ENCODE measurements around the gene ING3.

GRCh38 chr7:120973849-120974248 is 23.3 kb downstream of the ING3 start:
- no peak for TF ChIP-seq CTCF (IDR thresholded peaks at IDR 0.05)
- no peak for TF ChIP-seq POLR2AphosphoS5 (IDR thresholded peaks at IDR 0.05)
